Right lobe of liver (tissue), 6 donors: ENCODE data around the gene BUD13. TPM values are rescaled to one million over a fixed set of nuclear protein-coding genes. Genes with fewer than 3 reads are reported as not detected.

ENCODE experiments used
- ATAC-seq, 4 donors: fragments of 200-7000 bp; cut with Tn5 transposase; one replicate each; pipeline ENCODE4 v1.9.1; 2020; ENCODE audit warnings: mild to moderate bottlenecking in 4 of 4, moderate library complexity in 4 of 4
- DNase-seq, 3 donors: peaks; one replicate each; pipeline ENCODE4 v3.0.0-alpha.2; 2020
- H3K27ac ChIP-seq, 3 donors: fragments of 200-600 bp; one replicate each; pipeline ENCODE4 v1.8.0; 2022
- H3K27me3 ChIP-seq, 2 donors: fragments of 200-600 bp; one replicate each; pipeline ENCODE4 v1.8.0; 2022
- H3K36me3 ChIP-seq, 4 donors: fragments of 200-600 bp; sonication (generic) in 1 of 4; one replicate each; pipeline versions ENCODE4 v1.5.1 to v1.8.0; 2017 to 2022; ENCODE audit warnings: control low read depth in 1 of 4
- H3K4me1 ChIP-seq, 4 donors: fragments of 200-600 bp; sonication (generic) in 1 of 4; one replicate each; pipeline versions ENCODE4 v1.5.1 to v1.8.0; 2017 to 2022; ENCODE audit warnings: control low read depth in 1 of 4
- H3K4me3 ChIP-seq, 3 donors: fragments of 200-600 bp; one replicate each; pipeline ENCODE4 v1.8.0; 2022
- H3K9me3 ChIP-seq, 4 donors: fragments of 200-600 bp; sonication (generic) in 1 of 4; one replicate each; pipeline versions ENCODE4 v1.5.1 to v1.8.0; 2017 to 2022; ENCODE audit warnings: control low read depth in 1 of 4
- CTCF ChIP-seq, 4 donors: fragments of 200-600 bp in 3 of 4; fragments of 450-650 bp in 1 of 4; IDR thresholded peaks; one replicate each; pipeline versions ENCODE4 v1.5.1 to v1.8.0; 2016 to 2022; ENCODE audit warnings: antibody characterized with exemption in 4 of 4, mild to moderate bottlenecking in 2 of 4
- POLR2A ChIP-seq: fragments of 450-650 bp; IDR thresholded peaks from one replicate; pipeline ENCODE4 v1.6.1; 2017; ENCODE audit warnings: antibody characterized with exemption, mild to moderate bottlenecking
- WGBS: methylation state at CpG from one replicate; pipeline ENCODE4 v1.1.6; 2018; ENCODE audit warnings: low coverage, low lambda C conversion rate; ENCODE audit not compliant: insufficient coverage; ENCODE audit errors: missing lambda C conversion rate; 5-methylcytosine and 5-hydroxymethylcytosine counted together
- intact Hi-C, 2 donors: fragments of 100-400 bp; cut with DNase I; formaldehyde crosslinking; loops; one replicate each; pipeline versions ENCODE4 v1.11.2 to v1.14.1; 2022
- total RNA-seq, 6 experiments: library from RNA; depleted of rRNA in 2 of 6; stranded (reverse); fragments of >200 nt in 2 of 6; fragmentation: NEBNext Ultra II Directional in 3 of 6; extraction: Animal tissue kit (Norgen Biotek cat#: 25700) in 3 of 6; gene quantifications; one replicate each; pipeline versions ENCODE4 v1.1.0 to v1.2.4, GENCODE V29; 2016 to 2023
- donor health status: DM: no; HTN: yes; CAD: no.
- donor health status: DM: no; HTN: no; CAD: no.
- donor health status: DM: no; HTN: no; CAD: no.
- donor health status: DM: no; HTN: yes; CAD: no.
- donor health status: DM: no; HTN: yes; CAD: no.

The BUD13 gene
- total RNA-seq, 6 experiments from 2014 or later: 3.6 to 6.3 (median 5.0) TPM

- WGBS: 17% methylated on average over 20 of the region's 31 CpGs
- peaks cover 0 to 54% (median 5%) of the 10 kb centered on the region in 4 donors for H3K4me1 ChIP-seq
- peak; percentile 42 to 81 (median 66) for ATAC-seq
- TF ChIP-seq CTCF (IDR thresholded peaks at IDR 0.05): peak; percentile 83 to 94 (median 92)
- TF ChIP-seq POLR2A: peak; percentile 40
- DNase-seq: peak; percentile 86 to 89 (median 88)
- H3K27me3 ChIP-seq: no peaks in the 10 kb centered on the region
- H3K36me3 ChIP-seq: peaks cover 0 to 10% (median 3%) of the 10 kb centered on the region in 4 donors
- H3K4me3 ChIP-seq: peak overlapping the region; percentile 10 to 90 (median 82)
- H3K27ac ChIP-seq: peak overlapping the region; percentile 34 to 83 (median 73)
- H3K9me3 ChIP-seq: no peaks in the 10 kb centered on the region
- intact Hi-C loops: loop anchor here in 1 of 2 donors (5.0 kb wide), 1 partner anchor 46 kb away; the partner anchor contains the start of gene APOA1
Measured at GRCh38 chr11:116791002-116791812, 18.4 kb upstream of the BUD13 start.

- Histone ChIP-seq H3K36me3 (peaks cover 0 to 19% (median 8%) of the 10 kb centered on the region in 4 donors), H3K27ac (peak overlapping the region in 2 of 3 donors; percentile 73 to 83), H3K4me3 (peak overlapping the region; percentile 10 to 90 (median 82)), H3K4me1 (peaks cover 0 to 54% (median 5%) of the 10 kb centered on the region in 4 donors), H3K9me3 (no peaks in the 10 kb centered on the region), H3K27me3 (no peaks in the 10 kb centered on the region)
- intact Hi-C loops: loop anchor here in 1 of 2 donors (5.0 kb wide), 1 partner anchor 47 kb away; the partner anchor contains the start of gene APOA1
- ATAC-seq: no peak
- peak in 2 of 3 donors; percentile 61 to 65 for DNase-seq
- 29% methylated on average over 10 of the region's 53 CpGs for WGBS
- TF ChIP-seq CTCF (IDR thresholded peaks at IDR 0.05): no peak
- TF ChIP-seq POLR2A: no peak
Measured at GRCh38 chr11:116790167-116791001, 17.6 kb upstream of the BUD13 start.

DNA sequence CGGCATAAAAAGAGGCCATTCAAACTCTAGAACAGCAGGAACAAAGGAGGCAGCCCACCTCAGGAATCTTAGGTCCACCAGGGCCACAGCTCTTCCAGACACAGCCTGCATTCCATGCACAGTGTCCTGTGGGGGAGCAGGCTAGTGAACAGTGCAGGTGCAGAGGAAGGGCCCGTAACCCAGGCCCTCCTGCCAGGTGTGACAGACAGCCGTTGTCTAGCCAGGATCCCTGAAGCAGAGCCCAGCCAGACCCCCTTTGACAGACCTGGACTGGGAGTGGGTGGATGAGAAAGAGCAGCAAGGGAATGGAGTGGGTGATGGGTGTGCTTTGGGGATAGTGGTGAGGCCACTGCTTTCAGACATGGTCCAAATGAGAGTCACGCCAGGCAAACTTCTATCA lies 16.2 kb upstream of the BUD13 start:
- WGBS: 23% methylated on average over 2 of the region's 4 CpGs
- peaks cover 0 to 54% (median 5%) of the 10 kb centered on the region in 4 donors for H3K4me1 ChIP-seq
- H3K27ac ChIP-seq: peak overlapping the region in 2 of 3 donors; percentile 73 to 82
- TF ChIP-seq CTCF (IDR thresholded peaks at IDR 0.05) (no peak), POLR2A (no peak)
- H3K4me3 ChIP-seq: peak overlapping the region in 2 of 3 donors; percentile 82 to 90
- H3K36me3 ChIP-seq: peaks cover 5 to 33% (median 17%) of the 10 kb centered on the region in 4 donors
- no peaks in the 10 kb centered on the region for H3K27me3 ChIP-seq
- H3K9me3 ChIP-seq: no peaks in the 10 kb centered on the region
- intact Hi-C loops: no loop called here
- DNase-seq (no peak), ATAC-seq (peak in 1 of 4 donors; percentile 18)

DNA sequence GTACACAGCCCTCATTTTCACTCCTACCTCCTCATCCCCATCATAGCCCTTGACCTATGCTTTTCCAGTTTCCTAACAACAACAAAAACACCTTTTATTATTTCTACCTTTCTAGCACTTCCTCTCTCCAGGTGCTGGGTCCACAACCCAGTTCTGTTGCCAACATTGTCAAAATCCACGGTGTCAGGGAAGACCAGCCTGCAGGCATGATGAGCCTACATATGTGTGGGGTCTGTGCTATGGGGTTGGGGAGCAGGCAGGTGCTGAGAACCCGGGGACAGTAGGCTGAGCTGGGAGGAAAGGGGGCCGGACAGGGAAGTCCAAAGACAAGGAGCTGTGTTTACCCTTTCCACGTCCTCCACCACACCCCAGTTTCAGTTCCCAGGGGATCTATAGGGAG lies 15.7 kb upstream of the BUD13 start:
- no peak for TF ChIP-seq POLR2A
- TF ChIP-seq CTCF (IDR thresholded peaks at IDR 0.05): no peak
- Histone ChIP-seq H3K9me3 (no peaks in the 10 kb centered on the region), H3K4me1 (peaks cover 0 to 52% (median 5%) of the 10 kb centered on the region in 4 donors), H3K36me3 (peaks cover 5 to 35% (median 19%) of the 10 kb centered on the region in 4 donors), H3K27me3 (no peaks in the 10 kb centered on the region), H3K4me3 (peak overlapping the region in 2 of 3 donors; percentile 82 to 90), H3K27ac (peak overlapping the region in 2 of 3 donors; percentile 73 to 82)
- ATAC-seq: peak in 1 of 4 donors; percentile 15
- DNase-seq: no peak
- intact Hi-C loops: no loop called here
- 15% methylated on average over 4 of the region's 4 CpGs for WGBS
